Measurements from ENCODE around the gene CYP4F2.
"Not testable (repeated sequence)": the region's sequence is repeated elsewhere in the genome, so short reads cannot be mapped to it uniquely, and the experiment has no call there.

CYP4F2 gene, protein sequence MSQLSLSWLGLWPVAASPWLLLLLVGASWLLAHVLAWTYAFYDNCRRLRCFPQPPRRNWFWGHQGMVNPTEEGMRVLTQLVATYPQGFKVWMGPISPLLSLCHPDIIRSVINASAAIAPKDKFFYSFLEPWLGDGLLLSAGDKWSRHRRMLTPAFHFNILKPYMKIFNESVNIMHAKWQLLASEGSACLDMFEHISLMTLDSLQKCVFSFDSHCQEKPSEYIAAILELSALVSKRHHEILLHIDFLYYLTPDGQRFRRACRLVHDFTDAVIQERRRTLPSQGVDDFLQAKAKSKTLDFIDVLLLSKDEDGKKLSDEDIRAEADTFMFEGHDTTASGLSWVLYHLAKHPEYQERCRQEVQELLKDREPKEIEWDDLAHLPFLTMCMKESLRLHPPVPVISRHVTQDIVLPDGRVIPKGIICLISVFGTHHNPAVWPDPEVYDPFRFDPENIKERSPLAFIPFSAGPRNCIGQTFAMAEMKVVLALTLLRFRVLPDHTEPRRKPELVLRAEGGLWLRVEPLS

DNA sequence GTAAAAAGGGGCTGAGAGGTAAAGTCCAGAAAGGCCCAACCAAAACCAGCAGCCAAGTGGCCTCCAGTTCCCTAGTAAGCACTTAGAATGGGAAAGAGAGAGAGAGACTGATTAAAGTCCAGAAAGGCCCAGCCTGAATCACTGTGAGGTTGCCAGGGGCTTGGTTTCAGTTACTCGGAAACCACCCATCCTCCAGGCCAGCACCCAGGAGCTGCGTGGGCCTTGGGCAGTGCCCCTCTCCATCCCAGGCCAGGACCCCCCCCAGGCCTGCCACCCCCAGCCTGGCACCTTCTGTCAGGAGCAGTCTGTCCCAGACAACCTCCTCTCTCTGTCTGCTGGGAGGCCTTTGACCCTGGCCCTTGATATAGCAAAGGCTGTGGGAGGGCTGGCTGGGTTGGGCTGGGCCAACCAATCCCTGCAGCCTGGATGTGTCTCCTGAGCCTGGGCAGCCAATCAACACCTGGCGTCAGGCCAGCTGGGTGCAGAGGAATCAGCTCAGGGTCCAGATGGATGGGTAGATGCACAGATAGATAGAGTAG is at the start of gene CYP4F2:
CYP4F2 (minus strand) TSS at position 337 of the 539 bp plus-strand sequence. CDS start 463 bp downstream, outside the sequence.
- DNase-seq (ENCODE audit: low read depth): no peak

- no peak for DNase-seq (ENCODE audit: low read depth)
These were observed 47.4 kb upstream of the CYP4F2 start for GRCh38 chr19:15945301-15945700.

DNA sequence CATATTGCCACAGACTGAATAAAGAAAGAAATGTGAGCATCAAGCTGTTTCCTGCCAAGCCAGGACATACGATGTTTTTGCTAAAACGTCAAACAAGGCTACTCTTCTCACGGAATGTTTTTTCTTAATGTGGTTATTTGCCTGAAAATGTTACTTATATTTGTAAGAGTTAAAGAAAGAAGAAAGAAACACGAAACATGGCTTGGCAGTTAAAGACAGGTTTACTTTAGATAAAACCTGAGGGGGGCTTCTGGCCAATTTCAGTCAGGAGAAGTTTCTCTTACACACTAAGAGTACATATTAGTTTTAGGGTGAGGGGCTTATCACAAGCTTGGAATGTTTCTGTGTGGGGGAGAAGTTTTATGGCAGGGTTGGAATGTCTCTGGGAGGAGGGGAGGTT is 46.5 kb upstream of the CYP4F2 start:
- DNase-seq (ENCODE audit: low read depth): no peak

GRCh38 chr19:15937771-15938170 is 39.9 kb upstream of the CYP4F2 start:
- DNase-seq (ENCODE audit: low read depth): no peak

- no peak for DNase-seq (ENCODE audit: low read depth)
These were observed 39.1 kb upstream of the CYP4F2 start for GRCh38 chr19:15936950-15937349.

GRCh38 chr19:15936173-15936572 is 38.3 kb upstream of the CYP4F2 start:
- DNase-seq (ENCODE audit: low read depth): no peak

GRCh38 chr19:15935167-15935702 is 37.4 kb upstream of the CYP4F2 start:
- no peak for DNase-seq (ENCODE audit: low read depth)

DNA sequence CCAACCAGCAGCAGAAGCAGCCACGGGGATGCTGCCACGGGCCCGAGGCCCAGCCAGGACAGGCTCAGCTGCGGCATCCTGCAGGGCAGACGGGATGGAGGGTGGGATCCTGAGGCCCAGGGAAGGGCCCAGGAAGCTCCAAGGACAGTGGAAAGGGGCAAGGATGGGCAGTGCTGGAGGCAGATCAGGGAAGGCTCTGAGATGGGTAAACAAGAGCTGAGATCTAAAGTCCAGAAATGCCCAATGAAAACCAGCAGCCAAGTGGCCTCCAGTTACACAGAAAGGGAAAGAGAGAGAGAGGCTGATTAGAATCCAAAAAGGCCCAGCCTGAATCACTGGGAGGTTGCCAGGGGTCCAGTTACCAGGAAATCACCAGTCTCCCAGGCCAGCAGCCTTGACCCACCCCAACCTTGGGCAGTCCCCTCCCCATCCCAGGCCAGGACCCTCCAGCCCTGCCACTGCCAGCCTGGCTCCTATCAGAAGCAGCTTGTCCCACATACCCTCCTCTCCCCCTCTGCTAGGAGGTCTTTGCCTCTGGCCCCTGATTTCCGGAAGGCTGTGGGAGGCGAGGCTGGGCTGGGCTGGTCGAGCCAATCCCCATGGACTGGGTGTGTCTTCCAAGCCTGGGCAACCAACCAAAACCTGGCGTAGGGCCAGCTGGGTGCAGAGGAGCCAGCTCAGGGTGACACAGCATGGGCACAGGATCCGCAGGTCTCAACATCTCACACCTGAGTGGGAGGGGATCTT is 36.6 kb upstream of the CYP4F2 start, which contains the start of gene CYP4F11:
CYP4F11 (minus strand) TSS at position 198 of the 747 bp plus-strand sequence; CDS start at position 77, 121 bp downstream.
- no peak for DNase-seq (ENCODE audit: low read depth)

DNA sequence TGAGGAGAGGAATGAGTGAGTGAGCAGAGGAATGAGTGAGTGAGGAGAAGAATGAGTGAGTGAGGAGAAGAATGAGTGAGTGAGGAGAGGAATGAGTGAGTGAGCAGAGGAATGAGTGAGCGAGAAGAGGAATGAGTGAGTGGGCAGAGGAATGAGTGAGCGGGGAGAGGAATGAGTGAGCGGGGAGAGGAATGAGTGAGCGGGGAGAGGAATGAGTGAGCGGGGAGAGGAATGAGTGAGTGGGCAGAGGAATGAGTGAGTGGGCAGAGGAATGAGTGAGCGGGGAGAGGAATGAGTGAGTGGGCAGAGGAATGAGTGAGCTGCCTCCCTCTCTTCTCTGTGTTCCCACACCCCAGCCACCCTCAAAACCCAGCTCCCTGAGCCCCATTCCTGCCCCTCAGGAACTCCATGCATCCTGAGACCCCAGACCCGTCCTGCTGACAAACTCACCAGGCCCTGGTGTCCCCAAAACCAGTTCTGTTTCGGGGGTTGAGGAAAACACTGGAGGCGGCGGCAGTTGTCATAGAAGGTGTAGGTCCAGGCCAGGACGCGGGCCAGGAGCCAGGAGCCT is 36.0 kb upstream of the CYP4F2 start:
- not testable (repeated sequence) for DNase-seq (ENCODE audit: low read depth)

GRCh38 chr19:15928321-15928720 is 30.4 kb upstream of the CYP4F2 start:
- no peak for DNase-seq (ENCODE audit: low read depth)

DNA sequence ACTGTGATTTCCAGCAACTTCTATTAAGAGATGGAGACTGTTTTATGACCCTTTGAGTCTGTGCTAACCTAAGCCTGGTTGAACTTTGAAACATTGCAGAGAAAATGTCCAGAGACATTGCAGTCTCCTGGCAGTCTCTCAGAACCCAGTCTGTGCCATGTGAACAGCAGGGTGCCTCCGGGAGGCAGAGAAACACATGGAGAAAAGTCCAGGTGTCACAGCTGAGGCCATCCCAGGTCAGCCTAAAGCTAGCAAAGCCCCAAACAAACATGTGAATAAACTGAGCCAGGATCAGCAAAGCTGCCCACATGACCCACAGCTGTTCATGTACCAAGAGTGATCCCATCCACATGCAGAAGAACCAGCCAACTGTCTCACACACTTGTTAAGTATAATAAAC is 28.6 kb upstream of the CYP4F2 start:
- no peak for DNase-seq (ENCODE audit: low read depth)

DNA sequence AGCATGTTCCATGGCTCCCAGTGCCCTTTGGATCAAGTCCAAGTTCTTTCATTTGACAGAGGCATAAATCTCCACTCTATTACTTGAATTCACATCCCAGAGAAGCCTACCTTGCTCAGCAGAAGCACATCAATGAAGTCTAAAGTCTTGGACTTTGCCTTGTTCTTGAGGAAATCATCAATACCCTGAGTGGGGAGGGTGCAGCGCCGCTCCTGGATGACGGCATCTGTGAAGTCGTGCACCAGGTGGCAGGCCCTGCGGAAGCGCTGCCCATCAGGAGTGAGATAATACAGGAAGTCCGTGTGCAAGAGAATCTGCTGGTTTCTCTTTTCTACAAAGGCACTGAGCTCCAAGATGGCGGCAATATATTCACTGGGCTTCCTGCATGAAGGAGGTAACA is 25.8 kb upstream of the CYP4F2 start:
- DNase-seq (ENCODE audit: low read depth): no peak

GRCh38 chr19:15922021-15922420 is 24.1 kb upstream of the CYP4F2 start:
- no peak for DNase-seq (ENCODE audit: low read depth)

DNA sequence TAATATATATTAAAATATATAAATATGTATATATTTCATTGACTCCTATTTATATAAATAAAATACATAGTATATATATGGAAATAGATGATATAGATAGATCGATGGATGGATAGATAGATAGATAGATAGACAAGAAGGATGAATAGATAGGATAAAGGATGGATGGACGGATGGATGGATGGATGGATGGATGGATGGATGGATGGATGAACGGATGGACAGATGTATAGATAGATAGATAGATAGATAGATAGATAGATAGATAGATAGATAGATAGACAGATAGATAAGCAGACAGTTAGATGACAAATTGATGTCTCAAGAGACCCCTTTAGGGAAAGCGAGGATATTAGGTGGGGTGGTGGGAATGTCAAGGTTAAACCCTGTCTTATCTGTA is 21.4 kb upstream of the CYP4F2 start:
- DNase-seq (ENCODE audit: low read depth): no peak

- DNase-seq (ENCODE audit: low read depth): no peak
These were observed 17.2 kb upstream of the CYP4F2 start for GRCh38 chr19:15915109-15915508.

GRCh38 chr19:15913830-15914229 is 16.0 kb upstream of the CYP4F2 start:
- DNase-seq (ENCODE audit: low read depth): no peak

- DNase-seq (ENCODE audit: low read depth): no peak
These were observed 15.5 kb upstream of the CYP4F2 start for GRCh38 chr19:15913384-15913783.

DNA sequence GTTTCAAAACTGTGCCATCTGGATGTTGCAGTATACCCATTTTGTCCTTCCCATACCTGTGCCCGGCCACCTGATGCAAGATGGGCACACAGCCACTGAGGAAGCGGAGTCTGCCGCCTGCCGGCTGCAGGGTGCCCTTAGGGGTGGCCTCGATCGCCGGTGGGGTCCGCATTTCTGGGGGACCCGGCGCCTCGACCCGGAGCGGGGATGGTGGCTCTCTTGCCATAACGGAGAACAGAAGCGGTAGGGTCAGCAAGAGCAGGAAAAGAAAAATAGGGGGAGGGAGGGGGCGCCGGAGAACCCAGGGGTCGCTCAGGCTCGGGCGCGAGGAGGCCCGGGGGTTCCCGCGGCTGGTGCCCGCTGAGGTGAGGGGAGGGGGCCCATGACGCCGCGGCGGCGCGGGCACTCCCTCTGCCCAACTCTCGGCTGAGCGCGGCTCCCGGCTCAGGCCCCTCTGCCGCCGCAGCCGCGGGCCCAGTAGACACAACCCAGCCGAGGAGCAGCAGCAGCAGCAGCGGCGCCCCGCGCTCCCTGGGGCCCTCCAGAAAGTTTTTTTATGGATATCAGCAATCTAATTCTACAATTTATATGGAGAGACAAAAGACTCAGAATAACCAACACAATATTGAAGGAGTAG is 13.8 kb upstream of the CYP4F2 start:
- no peak for DNase-seq (ENCODE audit: low read depth)

DNA sequence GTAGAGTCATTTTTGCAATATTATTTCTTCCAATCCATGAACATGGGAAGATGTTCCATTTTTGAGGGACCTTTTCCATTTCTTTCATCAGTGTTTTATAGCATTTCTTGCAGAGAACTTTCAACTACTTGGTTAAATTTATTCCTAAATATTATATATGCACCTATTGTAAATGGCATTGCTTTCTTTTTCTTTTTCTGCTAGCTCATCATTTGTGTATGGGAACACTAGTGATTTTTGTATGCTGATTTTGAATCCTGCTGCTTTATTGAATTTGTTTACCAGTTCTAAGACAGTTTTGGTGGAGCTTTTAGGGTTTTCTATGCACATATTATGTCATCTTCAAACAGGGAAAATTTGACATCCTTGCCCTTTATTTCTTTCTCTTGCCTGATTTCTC is 7.2 kb upstream of the CYP4F2 start:
- no peak for DNase-seq (ENCODE audit: low read depth)

DNA sequence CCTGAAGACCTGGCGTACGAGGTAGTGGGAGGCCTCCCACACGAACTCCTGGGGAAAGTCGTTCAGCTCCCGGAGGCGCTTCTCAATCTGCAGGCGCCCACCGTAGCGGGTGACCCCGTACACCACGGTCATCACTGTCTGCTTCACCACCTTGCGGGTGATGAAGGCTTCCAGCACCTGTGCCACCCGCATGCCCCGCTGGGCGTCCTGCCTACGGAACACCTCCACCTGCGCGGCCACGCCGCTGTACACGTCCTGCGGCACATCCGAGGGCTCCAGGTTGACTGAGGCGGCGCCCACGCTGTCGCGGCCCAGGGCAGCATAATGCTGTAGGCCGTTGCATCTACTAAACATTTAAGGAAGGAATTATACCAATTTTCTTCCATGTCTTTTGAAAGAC is 5.0 kb upstream of the CYP4F2 start:
- not testable (repeated sequence) for DNase-seq (ENCODE audit: low read depth)

- no peak for DNase-seq (ENCODE audit: low read depth)
These were observed 4.4 kb upstream of the CYP4F2 start for GRCh38 chr19:15902254-15902653.

DNA sequence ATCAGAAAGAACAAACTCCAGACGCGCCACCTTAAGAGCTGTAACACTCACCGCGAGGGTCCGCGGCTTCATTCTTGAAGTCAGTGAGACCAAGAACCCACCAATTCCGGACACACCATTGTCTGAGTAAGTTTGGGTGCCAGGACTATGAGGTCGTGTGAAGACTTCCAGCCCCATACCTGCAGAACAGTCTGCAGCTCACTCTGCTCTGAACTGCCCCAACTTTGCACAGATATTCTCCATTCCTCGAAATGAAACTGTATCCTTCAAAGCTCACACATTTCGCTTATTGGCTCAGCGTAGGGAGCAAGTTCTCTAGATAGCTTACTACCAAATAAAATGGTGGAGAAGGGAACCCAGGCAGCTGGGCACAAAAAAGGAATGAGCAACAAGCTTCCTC is 2.6 kb upstream of the CYP4F2 start:
- no peak for DNase-seq (ENCODE audit: low read depth)

All from activated T-helper 1 cell treated with Interleukin-2 at 50 U/mL for 16 hours (primary cell).